ENCODE results near the gene SNX19.

SNX19 gene

GRCh38 chr11:130891326-130891725 lies 25.0 kb downstream of the SNX19 start:
- no peak overlapping the region for H3K4me2 ChIP-seq (ENCODE audit: low read length)
- H3K4me1 ChIP-seq (ENCODE audit: insufficient read depth, low read length, severe bottlenecking): no peaks in the 10 kb centered on the region
- no peak overlapping the region for H3K27ac ChIP-seq (ENCODE audit: low read depth, low read length, poor library complexity, severe bottlenecking)
- no peaks in the 10 kb centered on the region for H4K20me1 ChIP-seq (ENCODE audit: insufficient read depth, low read length)
- H3K79me2 ChIP-seq (ENCODE audit: insufficient read depth, low read length): no peaks in the 10 kb centered on the region
- no peak overlapping the region for H3K9ac ChIP-seq (ENCODE audit: low read length)
- no peak overlapping the region for H3K4me3 ChIP-seq (ENCODE audit: low read depth, low read length, poor library complexity, severe bottlenecking)
- no peaks in the 10 kb centered on the region for H3K27me3 ChIP-seq (ENCODE audit: insufficient read depth, low read length)
- peaks cover 63% of the 10 kb centered on the region for H3K36me3 ChIP-seq (ENCODE audit: insufficient read depth, low read length)
- no peak for TF ChIP-seq EZH2 (IDR thresholded peaks at IDR 0.05; ENCODE audit: borderline replicate concordance, low read length)
- TF ChIP-seq CTCF (IDR thresholded peaks at IDR 0.05; ENCODE audit: low read length): no peak
- H2AFZ ChIP-seq (ENCODE audit: low read length): no peak overlapping the region
- no peaks in the 10 kb centered on the region for H3K9me3 ChIP-seq (ENCODE audit: low read length)
- H3K9me2 ChIP-seq (ENCODE audit: low read depth, low read length): no peaks in the 10 kb centered on the region
- no peaks in the 10 kb centered on the region for H3F3A ChIP-seq (ENCODE audit: insufficient read depth, low read length)

GRCh38 chr11:130890039-130890745 lies 26.1 kb downstream of the SNX19 start:
- no peaks in the 10 kb centered on the region for H3K4me1 ChIP-seq (ENCODE audit: insufficient read depth, low read length, severe bottlenecking)
- TF ChIP-seq EZH2 (IDR thresholded peaks at IDR 0.05; ENCODE audit: borderline replicate concordance, low read length) (no peak), CTCF (IDR thresholded peaks at IDR 0.05; ENCODE audit: low read length) (no peak)
- no peaks in the 10 kb centered on the region for H3F3A ChIP-seq (ENCODE audit: insufficient read depth, low read length)
- H3K27me3 ChIP-seq (ENCODE audit: insufficient read depth, low read length): no peaks in the 10 kb centered on the region
- no peak overlapping the region for H2AFZ ChIP-seq (ENCODE audit: low read length)
- no peaks in the 10 kb centered on the region for H3K9me2 ChIP-seq (ENCODE audit: low read depth, low read length)
- no peak overlapping the region for H3K9ac ChIP-seq (ENCODE audit: low read length)
- H3K27ac ChIP-seq (ENCODE audit: low read depth, low read length, poor library complexity, severe bottlenecking): no peak overlapping the region
- H3K9me3 ChIP-seq (ENCODE audit: low read length): no peaks in the 10 kb centered on the region
- no peak overlapping the region for H3K4me2 ChIP-seq (ENCODE audit: low read length)
- no peaks in the 10 kb centered on the region for H3K79me2 ChIP-seq (ENCODE audit: insufficient read depth, low read length)
- no peaks in the 10 kb centered on the region for H4K20me1 ChIP-seq (ENCODE audit: insufficient read depth, low read length)
- no peak overlapping the region for H3K4me3 ChIP-seq (ENCODE audit: low read depth, low read length, poor library complexity, severe bottlenecking)
- peaks cover 60% of the 10 kb centered on the region for H3K36me3 ChIP-seq (ENCODE audit: insufficient read depth, low read length)

GRCh38 chr11:130888790-130889189 lies 27.5 kb downstream of the SNX19 start:
- Histone ChIP-seq H3K4me1 (ENCODE audit: insufficient read depth, low read length, severe bottlenecking) (no peaks in the 10 kb centered on the region), H3K27me3 (ENCODE audit: insufficient read depth, low read length) (no peaks in the 10 kb centered on the region), H3K4me2 (ENCODE audit: low read length) (no peak overlapping the region), H3K36me3 (ENCODE audit: insufficient read depth, low read length) (peaks cover 54% of the 10 kb centered on the region), H3K79me2 (ENCODE audit: insufficient read depth, low read length) (no peaks in the 10 kb centered on the region), H3F3A (ENCODE audit: insufficient read depth, low read length) (no peaks in the 10 kb centered on the region), H3K4me3 (ENCODE audit: low read depth, low read length, poor library complexity, severe bottlenecking) (no peak overlapping the region), H3K9me3 (ENCODE audit: low read length) (no peaks in the 10 kb centered on the region), H3K9ac (ENCODE audit: low read length) (no peak overlapping the region), H3K9me2 (ENCODE audit: low read depth, low read length) (no peaks in the 10 kb centered on the region), H2AFZ (ENCODE audit: low read length) (no peak overlapping the region), H3K27ac (ENCODE audit: low read depth, low read length, poor library complexity, severe bottlenecking) (no peak overlapping the region), H4K20me1 (ENCODE audit: insufficient read depth, low read length) (no peaks in the 10 kb centered on the region)
- TF ChIP-seq EZH2 (IDR thresholded peaks at IDR 0.05; ENCODE audit: borderline replicate concordance, low read length): no peak
- TF ChIP-seq CTCF (IDR thresholded peaks at IDR 0.05; ENCODE audit: low read length): no peak

All from OCI-LY1 (cell line).